Common myeloid progenitor, CD34-positive (primary cell): ENCODE measurements around the gene ELF2.
A peak's percentile ranks its signal among the peaks of the same experiment; 100 is the strongest.
"Not testable (repeated sequence)": the region's sequence is repeated elsewhere in the genome, so short reads cannot be mapped to it uniquely, and the experiment has no call there.

ENCODE experiments used
- CTCF ChIA-PET: fragments of 350-600 bp; sonication (Branson Sonifier 250); formaldehyde crosslinking; loops from one replicate; lab custom pipeline; 2021; ENCODE audit warnings: antibody characterized with exemption; lab: Charles Lee
- POLR2A ChIA-PET: fragments of 350-600 bp; sonication (Branson Sonifier 250); formaldehyde crosslinking; loops from one replicate; lab custom pipeline; 2021; ENCODE audit warnings: antibody characterized with exemption; lab: Charles Lee
- DNase-seq, 3 donors: peaks; one replicate each; pipeline versions ENCODE4 v3.0.0 to v3.0.0-alpha.2; 2013
- H3K27ac ChIP-seq, 2 experiments: 1 replicate in 1 of 2; 2 replicates in 1 of 2; pipeline ENCODE4 v1.7.0; 2013; ENCODE audit warnings: inconsistent platforms in 2 of 2, low read length in 2 of 2, mild to moderate bottlenecking in 2 of 2, low read depth in 1 of 2, moderate library complexity in 1 of 2; ENCODE audit not compliant: severe bottlenecking in 2 of 2, insufficient read depth in 1 of 2, poor library complexity in 1 of 2
- H3K27me3 ChIP-seq, 5 experiments: replicated peaks in 2 of 5; 1 replicate in 3 of 5; 2 replicates in 2 of 5; pipeline versions ENCODE4 v1.6.1 to v1.7.0; 2013; ENCODE audit warnings: low read length in 4 of 5, mild to moderate bottlenecking in 2 of 5, moderate library complexity in 2 of 5, inconsistent platforms in 1 of 5; ENCODE audit not compliant: insufficient read depth in 5 of 5, control insufficient read depth in 4 of 5
- H3K36me3 ChIP-seq, 4 experiments: 1 replicate in 2 of 4; 2 replicates in 2 of 4; pipeline versions ENCODE4 v1.6.1 to v1.7.0; 2013; ENCODE audit warnings: low read length in 3 of 4, control low read depth in 1 of 4, mild to moderate bottlenecking in 1 of 4; ENCODE audit not compliant: control insufficient read depth in 4 of 4, insufficient read depth in 4 of 4
- H3K4me1 ChIP-seq, 4 experiments: 1 replicate in 3 of 4; 2 replicates in 1 of 4; pipeline versions ENCODE4 v1.6.1 to v1.7.1; 2013; ENCODE audit warnings: low read length in 3 of 4, mild to moderate bottlenecking in 3 of 4, control low read depth in 1 of 4, inconsistent platforms in 1 of 4, moderate library complexity in 1 of 4; ENCODE audit not compliant: control insufficient read depth in 4 of 4, insufficient read depth in 4 of 4; ENCODE audit errors: control extremely low read depth in 1 of 4
- H3K4me3 ChIP-seq, 7 experiments: 1 replicate in 4 of 7; 2 replicates in 3 of 7; pipeline versions ENCODE4 v1.5.1 to v1.7.0; 2013; ENCODE audit warnings: mild to moderate bottlenecking in 7 of 7, low read length in 6 of 7, moderate library complexity in 6 of 7, inconsistent platforms in 2 of 7, low read depth in 2 of 7, control low read depth in 1 of 7; ENCODE audit not compliant: insufficient read depth in 4 of 7, control insufficient read depth in 1 of 7; ENCODE audit errors: extremely low read depth in 1 of 7
- H3K9me3 ChIP-seq, 5 experiments: 1 replicate in 4 of 5; 2 replicates in 1 of 5; pipeline versions ENCODE4 v1.6.1 to v1.7.1; 2013; ENCODE audit warnings: low read length in 4 of 5, mild to moderate bottlenecking in 2 of 5, inconsistent platforms in 1 of 5, low read depth in 1 of 5, moderate library complexity in 1 of 5; ENCODE audit not compliant: control insufficient read depth in 4 of 5, insufficient read depth in 2 of 5; ENCODE audit errors: control extremely low read depth in 1 of 5
- WGBS: methylation state at CpG from one replicate; pipeline ENCODE4 v1.1.5; 2013; ENCODE audit not compliant: insufficient coverage; 5-methylcytosine and 5-hydroxymethylcytosine counted together

The ELF2 gene

GRCh38 chr4:139213633-139214032 lies 36.6 kb upstream of the ELF2 start:
- H3K4me1 ChIP-seq, H3K4me3 ChIP-seq, POLR2A ChIA-PET, CTCF ChIA-PET, H3K9me3 ChIP-seq, DNase-seq, H3K27me3 ChIP-seq, H3K36me3 ChIP-seq: not testable (repeated sequence)
- WGBS, result 100% methylated on average over 7 of the region's 10 CpGs
- H3K27ac ChIP-seq, result peak overlapping the region in 1 of 2 experiments; percentile 52

- CTCF ChIA-PET, result interaction anchor here (0.8 kb wide), 1 partner anchor 15 kb away, joined by 3 read pairs; no protein-coding TSS in a partner anchor
Observed at GRCh38 chr4:139212900-139213299, 35.9 kb upstream of the ELF2 start.

GRCh38 chr4:139210486-139210885 lies 33.5 kb upstream of the ELF2 start:
- CTCF ChIA-PET, result interaction anchor here (1.3 to 1.4 kb wide), 2 partner anchors 17 kb away, joined by 4 to 5 read pairs; no protein-coding TSS in a partner anchor
- H3K9me3 ChIP-seq, result no peaks in the 10 kb centered on the region
- no CpG with 5 or more reads among the region's 1 CpG for WGBS
- POLR2A ChIA-PET, result interaction anchor here (1.0 kb wide), 1 partner anchor 9 kb away, joined by 4 read pairs; no protein-coding TSS in a partner anchor
- H3K27ac ChIP-seq, result no peak overlapping the region
- H3K36me3 ChIP-seq, result no peaks in the 10 kb centered on the region
- no peaks in the 10 kb centered on the region for H3K27me3 ChIP-seq
- DNase-seq, result no peak
- H3K4me3 ChIP-seq, result no peak overlapping the region
- peaks cover 0 to 17% (median 6%) of the 10 kb centered on the region in 4 experiments for H3K4me1 ChIP-seq

More at GRCh38 chr4:139212900-139213299, 35.9 kb upstream of the ELF2 start:
- Histone ChIP-seq H3K9me3 (no peaks in the 10 kb centered on the region), H3K27ac (no peak overlapping the region), H3K36me3 (no peaks in the 10 kb centered on the region), H3K4me1 (peaks cover 0 to 9% (median 5%) of the 10 kb centered on the region in 4 experiments), H3K4me3 (no peak overlapping the region), H3K27me3 (no peaks in the 10 kb centered on the region)
- WGBS, result 78% methylated on average over 1 of the region's 3 CpGs
- POLR2A ChIA-PET, result no interaction called here
- DNase-seq, result no peak

- Histone ChIP-seq H3K9me3 (no peaks in the 10 kb centered on the region), H3K27ac (no peak overlapping the region), H3K36me3 (no peaks in the 10 kb centered on the region), H3K4me3 (no peak overlapping the region), H3K27me3 (no peaks in the 10 kb centered on the region), H3K4me1 (peaks cover 0 to 17% (median 6%) of the 10 kb centered on the region in 4 experiments)
- DNase-seq, result no peak
- ChIA-PET CTCF (interaction anchor here (0.6 to 1.4 kb wide), 5 partner anchors 9 to 72 kb away, joined by 3 to 4 read pairs (median 3); no protein-coding TSS in a partner anchor), POLR2A (interaction anchor here (1.0 kb wide), 1 partner anchor 10 kb away, joined by 4 read pairs; no protein-coding TSS in a partner anchor)
- 96% methylated on average over 3 of the region's 3 CpGs for WGBS
Observed at GRCh38 chr4:139209470-139210063, 32.5 kb upstream of the ELF2 start.

- CTCF ChIA-PET, result interaction anchor here (0.9 to 1.4 kb wide), 3 partner anchors 10 to 30 kb away, joined by 3 to 4 read pairs (median 3); no protein-coding TSS in a partner anchor
Observed at GRCh38 chr4:139208404-139208945, 31.5 kb upstream of the ELF2 start.

GRCh38 chr4:139207873-139208403 lies 30.9 kb upstream of the ELF2 start:
- POLR2A ChIA-PET, result interaction anchor here (0.6 kb wide), 1 partner anchor 125 kb away, joined by 3 read pairs; no protein-coding TSS in a partner anchor
- Histone ChIP-seq H3K4me1 (peaks cover 0 to 17% (median 6%) of the 10 kb centered on the region in 4 experiments), H3K27me3 (no peaks in the 10 kb centered on the region), H3K36me3 (no peaks in the 10 kb centered on the region), H3K27ac (peak overlapping the region in 1 of 2 experiments; percentile 36), H3K4me3 (no peak overlapping the region), H3K9me3 (no peaks in the 10 kb centered on the region)
- 88% methylated on average over 2 of the region's 6 CpGs for WGBS
- CTCF ChIA-PET, result interaction anchor here (1.4 kb wide), 1 partner anchor 10 kb away, joined by 4 read pairs; no protein-coding TSS in a partner anchor
- DNase-seq, result no peak

More at GRCh38 chr4:139208404-139208945, 31.5 kb upstream of the ELF2 start:
- Histone ChIP-seq H3K4me3 (no peak overlapping the region), H3K36me3 (no peaks in the 10 kb centered on the region), H3K4me1 (peaks cover 0 to 17% (median 6%) of the 10 kb centered on the region in 4 experiments), H3K9me3 (no peaks in the 10 kb centered on the region), H3K27me3 (no peaks in the 10 kb centered on the region), H3K27ac (peak overlapping the region in 1 of 2 experiments; percentile 66)
- DNase-seq, result peak; percentile 78 to 95 (median 94)
- 0% methylated on average over 1 of the region's 3 CpGs for WGBS
- POLR2A ChIA-PET, result interaction anchor here (0.6 kb wide), 2 partner anchors 15 to 125 kb away, joined by 3 read pairs; no protein-coding TSS in a partner anchor
